ENCODE data around the gene LRP10. TPM values are rescaled to one million over a fixed set of nuclear protein-coding genes. Genes with fewer than 3 reads are reported as not detected.
A peak's percentile ranks its signal among the peaks of the same experiment; 100 is the strongest.

Gene LRP10
- total RNA-seq, 2 experiments from 2014 or later: 62.4 to 64.3 TPM

DNA sequence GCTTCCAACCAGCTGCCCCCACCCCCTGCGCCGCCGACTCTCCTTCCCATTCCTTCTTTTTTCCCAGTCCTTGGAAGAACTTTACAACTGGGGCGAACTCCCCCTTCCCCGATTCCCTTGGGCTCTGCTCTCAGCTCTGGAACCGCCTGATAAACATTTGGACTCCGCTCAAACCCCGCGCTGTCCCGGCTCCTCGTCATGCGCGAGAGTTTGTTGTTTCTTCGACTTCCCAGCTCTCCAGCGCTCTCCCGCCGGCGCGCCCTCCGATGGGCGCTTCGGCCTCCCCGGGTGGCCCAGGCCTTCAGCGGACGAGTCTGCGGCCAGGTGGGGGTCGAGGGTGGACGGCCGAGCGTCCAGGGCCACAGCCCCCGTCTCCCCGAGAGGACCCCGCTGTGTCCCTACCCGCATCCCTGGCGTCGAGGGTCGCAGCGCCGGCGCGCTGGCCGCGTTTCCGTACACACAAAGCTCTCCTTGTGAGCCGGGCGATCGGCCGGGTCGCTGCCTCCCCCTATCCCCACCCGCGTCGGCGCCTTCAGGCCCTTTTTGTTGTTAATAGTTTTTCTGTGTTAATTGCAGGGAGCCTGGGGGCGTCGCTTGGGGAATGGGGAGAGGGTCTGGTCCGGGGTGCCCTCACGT is 34.3 kb upstream of the LRP10 start:
- ChIA-PET CTCF (interaction anchor here (2.0 to 3.4 kb wide), 3 partner anchors 14 to 267 kb away, joined by 8 to 19 read pairs (median 11); no protein-coding TSS in a partner anchor), POLR2A (interaction anchor here (1.4 kb wide), 1 partner anchor 287 kb away, joined by 3 read pairs; no protein-coding TSS in a partner anchor)
- Mint-ChIP-seq H3K27me3 (peaks cover 18% of the 10 kb centered on the region), H3K27ac (no peak overlapping the region), H3K36me3 (peaks cover 10% of the 10 kb centered on the region), H3K4me3 (peak overlapping the region; percentile 48), H3K4me1 (ENCODE audit: low read depth) (peaks cover 9% of the 10 kb centered on the region), H3K9me3 (no peaks in the 10 kb centered on the region)
- intact Hi-C loops (cut with micrococcal nuclease): no loop called here
- no peak for DNase-seq

- Mint-ChIP-seq H3K27me3 (peaks cover 18% of the 10 kb centered on the region), H3K9me3 (no peaks in the 10 kb centered on the region), H3K4me3 (no peak overlapping the region), H3K27ac (no peak overlapping the region), H3K36me3 (peaks cover 10% of the 10 kb centered on the region), H3K4me1 (ENCODE audit: low read depth) (peaks cover 9% of the 10 kb centered on the region)
- intact Hi-C loops (cut with micrococcal nuclease): no loop called here
- ChIA-PET CTCF (interaction anchor here (1.0 to 3.4 kb wide), 6 partner anchors 13 to 268 kb away, joined by 3 to 19 read pairs (median 6); no protein-coding TSS in a partner anchor), POLR2A (interaction anchor here (0.6 to 1.4 kb wide), 3 partner anchors 8 to 288 kb away, joined by 3 to 4 read pairs (median 3); no protein-coding TSS in a partner anchor)
- DNase-seq: no peak
Observed at GRCh38 chr14:22837750-22838538, 33.6 kb upstream of the LRP10 start.

- CTCF ChIA-PET: interaction anchor here (0.6 to 3.4 kb wide), 8 partner anchors 9 to 85 kb away, joined by 3 to 19 read pairs (median 3); partner anchors contain the start of gene MRPL52
- no peak overlapping the region for H3K27ac Mint-ChIP-seq
- H3K9me3 Mint-ChIP-seq: no peaks in the 10 kb centered on the region
- POLR2A ChIA-PET: interaction anchor here (1.0 kb wide), 1 partner anchor 8 kb away, joined by 3 read pairs; no protein-coding TSS in a partner anchor
- intact Hi-C loops (cut with micrococcal nuclease): no loop called here
- DNase-seq: no peak
- H3K4me1 Mint-ChIP-seq (ENCODE audit: low read depth): peaks cover 9% of the 10 kb centered on the region
- peaks cover 18% of the 10 kb centered on the region for H3K27me3 Mint-ChIP-seq
- no peak overlapping the region for H3K4me3 Mint-ChIP-seq
- H3K36me3 Mint-ChIP-seq: peaks cover 7% of the 10 kb centered on the region
Observed at GRCh38 chr14:22838631-22839041, 32.9 kb upstream of the LRP10 start.

DNA sequence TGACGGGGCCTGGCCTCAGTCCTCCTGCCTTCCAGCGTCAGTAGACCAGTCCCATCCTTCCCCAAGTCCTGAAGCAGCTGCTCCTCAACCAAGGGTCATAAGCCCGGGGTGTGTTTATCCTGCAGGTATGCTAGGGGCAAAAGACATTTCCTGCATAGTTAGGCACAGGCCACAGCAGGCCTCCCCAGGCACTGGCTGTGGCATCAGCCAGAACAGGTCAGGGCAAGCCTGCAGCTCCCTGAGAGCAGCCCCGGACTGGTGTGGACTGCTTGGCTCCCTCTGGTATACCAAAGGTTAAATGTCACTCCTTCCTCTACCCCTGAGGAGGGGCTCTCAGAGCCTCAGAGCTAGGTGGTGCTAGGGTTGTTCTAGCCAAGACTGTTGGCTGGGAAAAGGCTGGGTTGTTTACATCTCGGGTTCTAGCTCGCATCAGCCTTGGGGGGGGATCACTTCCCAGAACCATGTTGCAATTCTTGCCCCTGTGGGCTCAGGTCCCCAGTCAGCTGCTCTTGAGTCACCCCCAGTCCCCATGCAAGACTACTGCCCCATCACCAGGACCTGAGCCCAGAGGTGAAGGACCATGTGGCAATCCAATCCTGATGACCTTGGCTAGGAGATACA is 32.3 kb upstream of the LRP10 start:
- intact Hi-C loops (cut with micrococcal nuclease): no loop called here
- DNase-seq: no peak
- H3K27me3 Mint-ChIP-seq: peaks cover 18% of the 10 kb centered on the region
- no peak overlapping the region for H3K27ac Mint-ChIP-seq
- peaks cover 4% of the 10 kb centered on the region for H3K36me3 Mint-ChIP-seq
- ChIA-PET POLR2A (interaction anchor here (1.0 kb wide), 1 partner anchor 9 kb away, joined by 3 read pairs; no protein-coding TSS in a partner anchor), CTCF (interaction anchor here (0.6 to 3.4 kb wide), 8 partner anchors 9 to 86 kb away, joined by 3 to 19 read pairs (median 4); partner anchors contain the start of gene MRPL52)
- peaks cover 9% of the 10 kb centered on the region for H3K4me1 Mint-ChIP-seq (ENCODE audit: low read depth)
- no peaks in the 10 kb centered on the region for H3K9me3 Mint-ChIP-seq
- H3K4me3 Mint-ChIP-seq: no peak overlapping the region

GRCh38 chr14:22841311-22841710 is 30.2 kb upstream of the LRP10 start:
- Mint-ChIP-seq H3K27me3 (peaks cover 18% of the 10 kb centered on the region), H3K36me3 (peaks cover 2% of the 10 kb centered on the region), H3K4me3 (no peak overlapping the region), H3K9me3 (no peaks in the 10 kb centered on the region), H3K27ac (no peak overlapping the region), H3K4me1 (ENCODE audit: low read depth) (peaks cover 8% of the 10 kb centered on the region)
- DNase-seq: no peak
- ChIA-PET CTCF (interaction anchor here (0.8 to 2.1 kb wide), 6 partner anchors 11 to 61 kb away, joined by 3 to 6 read pairs (median 3); partner anchors contain the start of gene MRPL52), POLR2A (no interaction called here)
- intact Hi-C loops (cut with micrococcal nuclease): no loop called here

- Mint-ChIP-seq H3K36me3 (peaks cover 2% of the 10 kb centered on the region), H3K4me1 (ENCODE audit: low read depth) (peaks cover 7% of the 10 kb centered on the region), H3K4me3 (no peak overlapping the region), H3K9me3 (no peaks in the 10 kb centered on the region), H3K27ac (no peak overlapping the region), H3K27me3 (peaks cover 18% of the 10 kb centered on the region)
- ChIA-PET POLR2A (no interaction called here), CTCF (interaction anchor here (0.8 to 2.1 kb wide), 5 partner anchors 11 to 61 kb away, joined by 3 to 6 read pairs (median 3); partner anchors contain the start of gene MRPL52)
- intact Hi-C loops (cut with micrococcal nuclease): no loop called here
- DNase-seq: no peak
Observed at GRCh38 chr14:22841769-22842168, 29.8 kb upstream of the LRP10 start.

GRCh38 chr14:22842211-22843122 is 29.1 kb upstream of the LRP10 start:
- Mint-ChIP-seq H3K27ac (no peak overlapping the region), H3K4me1 (ENCODE audit: low read depth) (peaks cover 3% of the 10 kb centered on the region), H3K4me3 (no peak overlapping the region), H3K27me3 (peaks cover 14% of the 10 kb centered on the region), H3K36me3 (no peaks in the 10 kb centered on the region), H3K9me3 (no peaks in the 10 kb centered on the region)
- CTCF ChIA-PET: interaction anchor here (0.9 to 1.7 kb wide), 5 partner anchors 8 to 216 kb away, joined by 3 to 5 read pairs (median 4); no protein-coding TSS in a partner anchor
- DNase-seq: no peak
- intact Hi-C loops (cut with micrococcal nuclease): no loop called here
- POLR2A ChIA-PET: no interaction called here

GRCh38 chr14:22843123-22843925 is 28.2 kb upstream of the LRP10 start:
- H3K4me3 Mint-ChIP-seq: no peak overlapping the region
- intact Hi-C loops (cut with micrococcal nuclease): no loop called here
- POLR2A ChIA-PET: no interaction called here
- no peaks in the 10 kb centered on the region for H3K4me1 Mint-ChIP-seq (ENCODE audit: low read depth)
- H3K36me3 Mint-ChIP-seq: no peaks in the 10 kb centered on the region
- H3K27ac Mint-ChIP-seq: no peak overlapping the region
- peaks cover 9% of the 10 kb centered on the region for H3K27me3 Mint-ChIP-seq
- CTCF ChIA-PET: interaction anchor here (0.9 to 1.4 kb wide), 4 partner anchors 8 to 215 kb away, joined by 3 to 4 read pairs (median 4); no protein-coding TSS in a partner anchor
- H3K9me3 Mint-ChIP-seq: no peaks in the 10 kb centered on the region
- no peak for DNase-seq

- intact Hi-C loops (cut with micrococcal nuclease): no loop called here
- Mint-ChIP-seq H3K4me1 (ENCODE audit: low read depth) (no peaks in the 10 kb centered on the region), H3K36me3 (no peaks in the 10 kb centered on the region), H3K27me3 (peaks cover 4% of the 10 kb centered on the region), H3K4me3 (no peak overlapping the region), H3K27ac (no peak overlapping the region), H3K9me3 (no peaks in the 10 kb centered on the region)
- POLR2A ChIA-PET: no interaction called here
- CTCF ChIA-PET: interaction anchor here (1.2 to 1.5 kb wide), 2 partner anchors 22 to 28 kb away, joined by 3 to 4 read pairs; no protein-coding TSS in a partner anchor
- DNase-seq: no peak
Observed at GRCh38 chr14:22844221-22845102, 27.1 kb upstream of the LRP10 start.

DNA sequence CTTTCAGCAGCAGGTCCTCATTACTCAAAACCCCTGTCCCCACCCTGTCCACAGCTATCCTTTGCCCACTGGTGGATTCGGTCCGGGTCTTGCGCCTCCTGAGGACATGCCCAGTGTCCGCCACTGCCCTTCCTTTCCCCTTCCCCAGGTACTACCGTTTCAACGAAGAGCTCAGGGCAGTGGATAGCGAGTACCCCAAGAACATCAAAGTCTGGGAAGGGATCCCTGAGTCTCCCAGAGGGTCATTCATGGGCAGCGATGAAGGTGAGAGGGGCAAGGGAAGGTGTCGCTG is 26.5 kb upstream of the LRP10 start:
- no peak overlapping the region for H3K27ac Mint-ChIP-seq
- no peaks in the 10 kb centered on the region for H3K36me3 Mint-ChIP-seq
- H3K9me3 Mint-ChIP-seq: no peaks in the 10 kb centered on the region
- ChIA-PET POLR2A (no interaction called here), CTCF (interaction anchor here (1.5 kb wide), 1 partner anchor 28 kb away, joined by 4 read pairs; no protein-coding TSS in a partner anchor)
- intact Hi-C loops (cut with micrococcal nuclease): no loop called here
- no peaks in the 10 kb centered on the region for H3K4me1 Mint-ChIP-seq (ENCODE audit: low read depth)
- no peak for DNase-seq
- peaks cover 2% of the 10 kb centered on the region for H3K27me3 Mint-ChIP-seq
- no peak overlapping the region for H3K4me3 Mint-ChIP-seq

Measured in activated CD4-positive, alpha-beta memory T cell treated with anti-CD3 and anti-CD28 coated beads for 36 hours (primary cell).